Glutamatergic neuron (in vitro differentiated cells): Measurements from ENCODE around the gene RBM20. TPM values are rescaled to one million over a fixed set of nuclear protein-coding genes. Genes with fewer than 3 reads are reported as not detected.
A peak's percentile ranks its signal among the peaks of the same experiment; 100 is the strongest.

Source experiments
- DNase-seq: peaks from one replicate; pipeline ENCODE4 v3.0.0; 2022
- H3K27ac Mint-ChIP-seq: one replicate; pipeline ENCODE4 v1.8.0; 2020; ENCODE audit warnings: mild to moderate bottlenecking, mixed read lengths, inconsistent platforms; ENCODE audit not compliant: unreplicated experiment
- H3K27me3 Mint-ChIP-seq: one replicate; pipeline ENCODE4 v1.8.0; 2020; ENCODE audit warnings: mild to moderate bottlenecking, moderate library complexity, mixed read lengths, inconsistent platforms; ENCODE audit not compliant: unreplicated experiment
- H3K36me3 Mint-ChIP-seq: one replicate; pipeline ENCODE4 v1.8.0; 2020; ENCODE audit warnings: mild to moderate bottlenecking, mixed read lengths, inconsistent platforms; ENCODE audit not compliant: unreplicated experiment
- H3K4me1 Mint-ChIP-seq: one replicate; pipeline ENCODE4 v1.8.0; 2020; ENCODE audit warnings: mild to moderate bottlenecking, low read depth, mixed read lengths, inconsistent platforms; ENCODE audit not compliant: unreplicated experiment
- H3K4me3 Mint-ChIP-seq: one replicate; pipeline ENCODE4 v1.8.0; 2020; ENCODE audit warnings: mild to moderate bottlenecking, mixed read lengths, inconsistent platforms; ENCODE audit not compliant: unreplicated experiment
- H3K9me3 Mint-ChIP-seq: one replicate; pipeline ENCODE4 v1.8.0; 2020; ENCODE audit warnings: mild to moderate bottlenecking, moderate library complexity, mixed read lengths, inconsistent platforms; ENCODE audit not compliant: unreplicated experiment
- CTCF ChIP-seq: fragments of 200-600 bp; sonication (generic); IDR thresholded peaks from one replicate; pipeline ENCODE4 v1.5.0; 2021; ENCODE audit not compliant: partially characterized antibody, unreplicated experiment
- total RNA-seq: library from RNA; stranded (reverse); fragmentation: NEBNext Ultra II Directional; extraction: Animal tissue kit (Norgen Biotek cat#: 25700); gene quantifications from one replicate; pipeline ENCODE4 v1.2.1, GENCODE V29; 2021; ENCODE audit not compliant: unreplicated experiment

RBM20 gene
- total RNA-seq, 1 donor from 2014 or later = 5.8 TPM

- Mint-ChIP-seq H3K27me3 (no peaks in the 10 kb centered on the region), H3K9me3 (peaks cover 6% of the 10 kb centered on the region), H3K27ac (no peak overlapping the region), H3K4me1 (peaks cover 63% of the 10 kb centered on the region), H3K4me3 (no peak overlapping the region), H3K36me3 (no peaks in the 10 kb centered on the region)
- no peak for TF ChIP-seq CTCF
- DNase-seq = no peak
These were observed 201.9 kb downstream of the RBM20 start for GRCh38 chr10:110845756-110846620.

- H3K9me3 Mint-ChIP-seq = peaks cover 6% of the 10 kb centered on the region
- no peaks in the 10 kb centered on the region for H3K27me3 Mint-ChIP-seq
- H3K27ac Mint-ChIP-seq = no peak overlapping the region
- TF ChIP-seq CTCF = no peak
- no peaks in the 10 kb centered on the region for H3K36me3 Mint-ChIP-seq
- H3K4me1 Mint-ChIP-seq = peaks cover 66% of the 10 kb centered on the region
- H3K4me3 Mint-ChIP-seq = no peak overlapping the region
- no peak for DNase-seq
These were observed 203.2 kb downstream of the RBM20 start for GRCh38 chr10:110847374-110847773.

DNA sequence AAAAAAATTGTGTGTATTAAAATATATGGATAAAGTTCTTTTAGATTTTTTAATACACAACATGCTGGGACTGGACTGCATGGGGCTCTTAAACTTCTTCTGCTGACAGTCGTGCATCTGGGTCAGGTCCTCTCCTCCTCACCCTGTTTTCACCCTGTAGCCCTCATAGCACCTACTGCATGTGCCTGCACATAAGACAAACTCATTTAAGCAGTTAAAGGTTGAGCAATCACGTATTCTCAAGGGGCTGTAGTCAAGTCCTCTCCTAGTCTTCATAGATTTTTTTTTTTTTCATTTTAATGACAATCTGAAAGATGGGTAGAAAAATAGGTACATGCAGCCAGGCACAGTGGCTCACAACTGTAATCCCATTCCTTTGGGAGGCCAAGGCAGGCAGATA, 204.0 kb downstream of the RBM20 start:
- no peak for DNase-seq
- no peak for TF ChIP-seq CTCF
- no peak overlapping the region for H3K27ac Mint-ChIP-seq
- no peaks in the 10 kb centered on the region for H3K27me3 Mint-ChIP-seq
- H3K36me3 Mint-ChIP-seq = no peaks in the 10 kb centered on the region
- peaks cover 6% of the 10 kb centered on the region for H3K9me3 Mint-ChIP-seq
- peaks cover 59% of the 10 kb centered on the region for H3K4me1 Mint-ChIP-seq
- H3K4me3 Mint-ChIP-seq = no peak overlapping the region

DNA sequence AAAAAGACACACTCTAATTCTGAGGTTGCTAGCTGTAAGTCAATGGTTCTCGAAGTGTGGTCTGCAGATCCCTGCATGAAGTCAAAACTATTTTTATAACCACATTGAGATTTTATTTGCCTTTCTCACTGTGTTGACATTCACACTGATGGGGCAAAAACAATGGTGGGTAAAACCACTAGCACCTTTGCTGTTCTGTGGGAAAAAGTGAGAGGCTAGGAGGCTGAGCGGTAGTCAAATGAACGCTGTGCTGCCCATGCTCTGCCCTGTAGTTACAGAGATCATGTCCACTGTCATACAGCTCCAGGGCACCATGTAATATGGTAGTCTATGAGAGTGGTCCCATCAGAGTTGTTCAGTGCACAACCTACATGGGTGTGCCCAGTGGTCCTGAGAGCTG, 206.0 kb downstream of the RBM20 start:
- no peak for DNase-seq
- Mint-ChIP-seq H3K27ac (no peak overlapping the region), H3K9me3 (no peaks in the 10 kb centered on the region), H3K4me3 (no peak overlapping the region), H3K27me3 (no peaks in the 10 kb centered on the region), H3K36me3 (no peaks in the 10 kb centered on the region), H3K4me1 (peaks cover 46% of the 10 kb centered on the region)
- no peak for TF ChIP-seq CTCF

DNA sequence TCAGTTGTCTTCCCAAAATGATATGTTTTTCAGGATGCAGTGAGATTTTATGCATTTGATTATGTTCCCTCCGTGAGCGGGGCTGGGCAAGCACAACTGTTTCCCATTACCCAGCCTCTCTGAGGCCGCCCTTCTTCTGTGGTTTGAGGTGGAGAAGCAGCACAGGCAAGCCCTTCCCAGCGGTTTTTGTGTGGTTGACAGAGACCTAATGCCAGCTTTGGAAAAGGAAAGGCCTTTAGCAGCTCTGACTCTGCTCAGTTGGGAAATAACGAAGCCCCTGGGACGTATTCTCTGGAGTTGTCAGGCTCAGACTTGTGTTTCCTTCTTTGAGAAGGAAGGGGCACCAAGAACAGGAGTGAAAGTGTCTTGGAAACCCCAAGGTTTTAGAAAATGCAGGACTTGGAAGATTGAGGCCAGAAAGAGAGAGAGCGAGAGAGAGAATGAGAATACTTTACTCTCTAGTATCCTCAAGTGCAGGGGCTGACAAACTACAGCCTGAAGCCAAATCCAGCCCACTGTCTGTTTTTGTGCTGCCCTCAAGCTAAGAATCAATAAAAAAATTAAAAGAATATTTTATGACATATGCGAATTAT, 207.0 kb downstream of the RBM20 start:
- TF ChIP-seq CTCF = no peak

More for the DNA sequence above, 207.0 kb downstream of the RBM20 start:
- H3K4me1 Mint-ChIP-seq = peaks cover 40% of the 10 kb centered on the region
- no peaks in the 10 kb centered on the region for H3K27me3 Mint-ChIP-seq
- DNase-seq = no peak
- H3K4me3 Mint-ChIP-seq = no peak overlapping the region
- H3K36me3 Mint-ChIP-seq = no peaks in the 10 kb centered on the region
- H3K9me3 Mint-ChIP-seq = no peaks in the 10 kb centered on the region
- peak overlapping the region; percentile 49 for H3K27ac Mint-ChIP-seq
